ENCODE results near the gene CRYGS. TPM values are rescaled to one million over a fixed set of nuclear protein-coding genes. Genes with fewer than 3 reads are reported as not detected.

The CRYGS gene
- polyA plus RNA-seq, 2 of the 4 experiments (the other 2 are of a cell fraction): 0.65 to 2.5 TPM

- no peak for TF ChIP-seq PHF8 (IDR thresholded peaks at IDR 0.05; ENCODE audit: borderline replicate concordance, low read depth)
- TF ChIP-seq NPAS2 (CRISPR knock-in tag; IDR thresholded peaks at IDR 0.05; ENCODE audit: borderline replicate concordance): no peak
- no peak for TF ChIP-seq HES2 (IDR thresholded peaks at IDR 0.05)
- no peak for TF ChIP-seq HOXA7 (CRISPR knock-in tag; IDR thresholded peaks at IDR 0.05)
- no peak for TF ChIP-seq USF2 (IDR thresholded peaks at IDR 0.05)
- TF ChIP-seq POLR2A (IDR thresholded peaks at IDR 0.05; ENCODE audit: low read length): no peak
- no peak for TF ChIP-seq KDM5A (IDR thresholded peaks at IDR 0.05)
- TF ChIP-seq FOSL2 (IDR thresholded peaks at IDR 0.05): no peak
- no peak for TF ChIP-seq FOSL2 (CRISPR knock-in tag; IDR thresholded peaks at IDR 0.05)
- no peak for TF ChIP-seq PBX3 (IDR thresholded peaks at IDR 0.05)
- no peak for TF ChIP-seq JUNB (IDR thresholded peaks at IDR 0.05)
- no peak for TF ChIP-seq CBX2 (IDR thresholded peaks at IDR 0.05; ENCODE audit: borderline replicate concordance, low read depth)
- no peak for TF ChIP-seq BHLHE40 (IDR thresholded peaks at IDR 0.05; ENCODE audit: low read depth, low read length)
- no peak for TF ChIP-seq EP300 (IDR thresholded peaks at IDR 0.05)
- no peak for TF ChIP-seq POLR2AphosphoS2 (conservative IDR thresholded peaks at IDR 0.05; ENCODE audit: low read length)
- DNase-seq (ENCODE audit: low read depth in 1 of 2, low spot score in 1 of 2): no peak
- Histone ChIP-seq H3K9me3 (no peaks in the 10 kb centered on the region), H3K27ac (no peak overlapping the region), H3K4me2 (no peak overlapping the region), H3K4me3 (no peak overlapping the region), H3K4me1 (no peaks in the 10 kb centered on the region)
- POLR2A ChIA-PET: no interaction called here
- CTCF ChIA-PET: interaction anchor here (1.1 to 1.3 kb wide), 2 partner anchors 11 to 12 kb away, joined by 3 read pairs; no protein-coding TSS in a partner anchor
- WGBS (ENCODE audit: missing lambda C conversion rate): 80% methylated on average over 3 of the region's 3 CpGs
- no peak for FAIRE-seq
- no peak for ATAC-seq
Measured at GRCh38 chr3:186496016-186496415, 48.2 kb downstream of the CRYGS start.

- FAIRE-seq (no peak), ATAC-seq (no peak), DNase-seq (ENCODE audit: low read depth in 1 of 2, low spot score in 1 of 2) (no peak)
- Histone ChIP-seq H3K4me3 (no peak overlapping the region), H3K27ac (no peak overlapping the region), H3K9me3 (no peaks in the 10 kb centered on the region), H3K4me2 (no peak overlapping the region), H3K4me1 (no peaks in the 10 kb centered on the region)
- CTCF ChIA-PET: interaction anchor here (0.7 kb wide), 1 partner anchor 1171 kb away, joined by 3 read pairs; no protein-coding TSS in a partner anchor
- TF ChIP-seq FOSB (CRISPR knock-in tag; IDR thresholded peaks at IDR 0.05) (no peak), USF2 (IDR thresholded peaks at IDR 0.05) (no peak), PBX3 (IDR thresholded peaks at IDR 0.05) (no peak), EHMT2 (IDR thresholded peaks at IDR 0.05; ENCODE audit: low read depth) (no peak), CHD2 (IDR thresholded peaks at IDR 0.05; ENCODE audit: low read length, partially characterized antibody) (no peak), MAZ (IDR thresholded peaks at IDR 0.05; ENCODE audit: borderline replicate concordance, low read depth, low read length) (no peak), RFX5 (IDR thresholded peaks at IDR 0.05) (no peak), JUN (IDR thresholded peaks at IDR 0.05) (no peak), MYC (IDR thresholded peaks at IDR 0.05; ENCODE audit: borderline replicate concordance, low read length) (no peak), CHD4 (IDR thresholded peaks at IDR 0.05; ENCODE audit: borderline replicate concordance) (no peak)
- WGBS (ENCODE audit: missing lambda C conversion rate): 55% methylated on average over 21 of the region's 21 CpGs
- POLR2A ChIA-PET: no interaction called here
Measured at GRCh38 chr3:186493525-186494255, 50.5 kb downstream of the CRYGS start.

All from A549 (cell line).